HUES48 (cell line): ENCODE measurements around the gene UBXN2A.
"Not testable (repeated sequence)": the region's sequence is repeated elsewhere in the genome, so short reads cannot be mapped to it uniquely, and the experiment has no call there.

Source experiments
- H3K27ac ChIP-seq: one replicate; pipeline ENCODE4 v1.7.0; 2013; ENCODE audit warnings: low read depth, low read length, inconsistent platforms
- H3K27me3 ChIP-seq: 2 replicates; pipeline ENCODE4 v1.6.1; 2013; ENCODE audit warnings: mild to moderate bottlenecking, low read length; ENCODE audit not compliant: control insufficient read depth, insufficient read depth
- H3K36me3 ChIP-seq: 2 replicates; pipeline ENCODE4 v1.6.1; 2013; ENCODE audit warnings: low read length; ENCODE audit not compliant: control insufficient read depth, insufficient read depth
- H3K4me1 ChIP-seq: 2 replicates; pipeline ENCODE4 v1.6.1; 2013; ENCODE audit warnings: mild to moderate bottlenecking, low read length; ENCODE audit not compliant: control insufficient read depth, insufficient read depth
- H3K4me3 ChIP-seq: 2 replicates; pipeline ENCODE4 v1.5.1; 2013; ENCODE audit warnings: mild to moderate bottlenecking, low read depth, low read length
- H3K9ac ChIP-seq: 2 replicates; pipeline ENCODE4 v1.6.1; 2013; ENCODE audit warnings: mild to moderate bottlenecking, low read depth, low read length, moderate library complexity
- H3K9me3 ChIP-seq: 2 replicates; pipeline ENCODE4 v1.6.1; 2013; ENCODE audit warnings: low read length; ENCODE audit not compliant: control insufficient read depth, insufficient read depth

Gene UBXN2A

DNA sequence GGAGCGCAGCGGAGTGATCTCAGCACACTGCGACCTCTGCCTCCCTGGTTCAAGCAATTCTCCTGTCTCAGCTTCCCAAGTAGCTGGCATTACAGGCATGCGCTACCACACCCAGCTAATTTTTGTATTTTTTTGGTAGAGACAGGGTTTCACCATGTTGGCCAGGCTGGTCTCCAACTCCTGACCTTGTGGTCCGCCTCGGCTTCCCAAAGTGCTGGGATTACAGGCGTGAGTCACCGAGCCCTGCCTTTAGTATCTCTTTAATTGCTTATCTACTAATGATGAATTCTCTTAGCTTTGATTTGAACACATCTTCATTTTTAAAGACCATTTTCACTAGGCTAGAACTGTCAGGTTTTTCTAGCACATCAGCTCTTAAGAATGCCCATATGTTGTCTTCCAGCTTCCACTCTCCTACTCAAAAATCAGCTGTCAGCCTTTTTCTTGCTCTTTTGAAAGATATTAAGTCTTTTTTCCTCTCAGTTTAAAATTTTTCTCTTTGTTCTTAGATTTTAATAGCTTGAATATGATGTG is 53.5 kb downstream of the UBXN2A start:
- no peaks in the 10 kb centered on the region for H3K9me3 ChIP-seq
- H3K27ac ChIP-seq = no peak overlapping the region
- no peaks in the 10 kb centered on the region for H3K27me3 ChIP-seq
- no peak overlapping the region for H3K4me3 ChIP-seq
- H3K4me1 ChIP-seq = peaks cover 16% of the 10 kb centered on the region
- peaks cover 3% of the 10 kb centered on the region; the same call in 1 of the 2 replicates for H3K36me3 ChIP-seq
- H3K9ac ChIP-seq = no peak overlapping the region

DNA sequence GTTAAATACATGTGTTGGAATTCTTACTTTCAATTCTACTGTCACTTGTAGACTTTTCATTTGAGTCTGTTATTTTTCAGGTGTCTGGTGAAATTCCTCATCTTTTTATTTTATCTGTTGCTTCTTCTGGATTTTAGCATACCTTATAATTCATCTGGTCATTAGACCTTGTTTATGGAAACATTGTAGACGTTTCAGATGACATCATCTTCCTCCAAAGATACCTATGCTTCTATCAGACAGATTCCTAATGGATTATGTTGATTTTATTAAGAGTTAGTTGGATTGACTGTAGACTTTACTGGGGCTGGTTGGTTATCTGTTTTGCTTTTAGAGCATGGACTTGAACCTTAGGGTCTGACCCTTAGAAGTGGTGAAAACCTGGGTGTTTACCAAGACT is 54.3 kb downstream of the UBXN2A start:
- no peak overlapping the region for H3K4me3 ChIP-seq
- no peak overlapping the region for H3K27ac ChIP-seq
- H3K36me3 ChIP-seq = peaks cover 4% of the 10 kb centered on the region
- H3K27me3 ChIP-seq = no peaks in the 10 kb centered on the region
- no peaks in the 10 kb centered on the region for H3K9me3 ChIP-seq
- H3K4me1 ChIP-seq = peaks cover 16% of the 10 kb centered on the region
- H3K9ac ChIP-seq = no peak overlapping the region

DNA sequence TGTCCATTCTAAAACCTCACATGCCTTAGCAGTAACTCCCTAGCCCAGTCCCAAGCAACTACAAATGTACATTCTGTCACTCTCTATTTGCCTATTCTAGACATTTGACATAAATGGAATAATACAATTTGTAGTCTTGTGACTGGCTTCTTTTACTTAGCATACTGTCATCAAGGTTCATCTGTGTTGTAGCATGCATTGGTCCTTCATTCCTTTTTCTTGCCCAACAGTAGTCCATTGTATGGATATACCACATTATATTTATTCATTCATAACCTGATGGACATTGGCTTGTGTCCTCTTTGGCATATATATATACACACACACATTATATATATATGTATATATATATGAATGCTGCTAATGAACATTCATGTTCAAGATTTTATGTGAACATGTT is 67.4 kb downstream of the UBXN2A start:
- no peak overlapping the region for H3K9ac ChIP-seq
- no peak overlapping the region for H3K27ac ChIP-seq
- H3K27me3 ChIP-seq = peaks cover 14% of the 10 kb centered on the region
- no peak overlapping the region for H3K4me3 ChIP-seq
- no peaks in the 10 kb centered on the region for H3K9me3 ChIP-seq
- peaks cover 17% of the 10 kb centered on the region for H3K4me1 ChIP-seq
- no peaks in the 10 kb centered on the region for H3K36me3 ChIP-seq

DNA sequence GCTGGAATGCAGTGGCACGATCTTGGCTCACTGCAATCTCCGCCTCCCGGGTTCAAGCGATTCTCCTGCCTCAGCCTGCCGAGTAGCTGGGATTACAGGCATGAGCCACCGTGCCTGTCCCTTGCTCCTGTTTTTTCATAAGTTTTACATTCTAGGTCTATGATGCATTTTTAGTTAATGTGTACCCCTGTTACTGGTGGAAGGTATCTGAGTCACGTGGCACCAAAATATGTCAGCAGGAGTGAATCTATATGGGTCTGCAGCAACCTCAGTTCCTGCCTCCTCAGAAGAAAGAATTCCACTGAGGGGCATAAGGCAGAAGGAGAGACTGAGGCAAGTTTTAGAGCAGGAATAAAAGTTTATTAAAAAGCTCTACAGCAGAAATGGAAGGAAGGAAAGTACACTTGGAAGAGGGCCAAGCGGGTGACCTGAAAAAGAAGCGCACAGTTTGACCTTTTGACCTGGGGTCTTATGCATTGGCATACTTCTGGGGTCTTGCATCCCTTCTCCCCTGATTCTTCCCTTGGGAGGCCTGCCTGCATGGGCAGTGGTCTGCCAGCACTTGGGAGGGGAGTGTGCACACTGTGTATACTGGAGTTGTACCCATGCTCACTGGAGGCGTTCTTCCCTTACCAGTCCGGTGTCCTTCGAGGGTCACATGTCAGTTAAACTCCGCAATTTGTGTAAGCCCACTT is 68.6 kb downstream of the UBXN2A start:
- Histone ChIP-seq H3K9me3 (no peaks in the 10 kb centered on the region), H3K27me3 (peaks cover 14% of the 10 kb centered on the region), H3K27ac (no peak overlapping the region), H3K9ac (no peak overlapping the region), H3K36me3 (no peaks in the 10 kb centered on the region), H3K4me1 (peaks cover 17% of the 10 kb centered on the region), H3K4me3 (no peak overlapping the region)

DNA sequence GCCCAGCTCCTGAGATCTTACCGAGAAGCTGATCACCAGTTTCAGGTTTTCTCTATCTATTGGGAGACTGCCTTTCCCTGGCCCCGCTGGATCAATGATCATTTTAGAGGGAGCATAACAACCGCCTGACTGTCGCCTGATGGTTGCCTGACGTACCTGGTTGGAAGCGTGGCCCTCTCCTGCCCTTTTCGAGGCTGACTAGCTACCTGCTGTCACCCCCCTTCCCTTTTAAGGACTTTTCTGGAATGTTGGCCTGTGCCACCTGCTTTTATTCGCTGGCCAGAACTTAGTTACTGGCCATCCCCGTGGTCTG is 69.1 kb downstream of the UBXN2A start:
- Histone ChIP-seq H3K4me1 (peaks cover 17% of the 10 kb centered on the region), H3K9me3 (no peaks in the 10 kb centered on the region), H3K27me3 (peaks cover 14% of the 10 kb centered on the region), H3K27ac (no peak overlapping the region), H3K4me3 (peak overlapping the region; percentile 66), H3K36me3 (no peaks in the 10 kb centered on the region), H3K9ac (peak overlapping the region; percentile 59)

DNA sequence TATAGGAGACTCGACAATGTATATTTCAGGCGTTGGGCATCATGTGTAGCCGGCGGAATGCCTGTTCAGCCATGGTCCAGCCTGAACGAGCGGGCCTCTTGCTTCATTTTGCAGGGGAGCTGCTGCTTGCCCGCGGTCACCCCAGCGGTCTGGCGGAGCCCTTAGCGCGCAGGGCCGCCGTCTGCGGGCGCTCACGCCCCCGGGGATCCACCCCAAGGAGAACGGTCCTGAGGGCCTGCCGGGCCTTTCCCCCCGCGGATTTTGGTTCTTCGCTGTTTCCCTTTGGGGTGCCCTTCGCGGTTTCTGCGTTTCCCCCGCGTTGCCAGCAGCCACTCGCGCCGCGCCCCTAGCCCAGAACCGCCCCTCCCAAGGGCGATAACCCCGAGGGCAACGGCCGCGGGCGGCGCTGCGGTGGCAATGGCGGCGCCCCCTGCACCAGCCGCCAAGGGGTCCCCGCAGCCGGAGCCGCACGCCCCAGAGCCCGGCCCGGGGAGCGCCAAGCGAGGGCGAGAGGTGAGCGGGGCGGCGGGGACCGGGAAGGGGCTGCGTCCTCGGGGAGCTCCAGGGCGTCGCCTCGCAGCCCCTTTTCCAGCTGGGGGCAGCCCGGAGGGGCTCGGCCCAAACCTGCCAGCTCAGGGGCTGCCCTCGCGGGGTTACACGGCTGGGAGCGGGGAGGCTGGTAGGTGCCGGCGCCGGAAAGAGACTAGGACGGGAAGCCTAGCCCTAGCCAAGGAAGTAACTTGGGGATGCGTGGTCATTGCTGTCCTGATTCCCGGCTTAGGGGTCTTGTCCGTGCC is 69.6 kb downstream of the UBXN2A start, which contains the start of gene MFSD2B:
Gene MFSD2B, plus strand, starts transcription at position 406 of the 797 bp plus-strand sequence. Its CDS starts 12 bp downstream, at position 418.
- Histone ChIP-seq H3K9ac (peak within 1 kb of the TSS; percentile 59), H3K36me3 (no peaks in the 10 kb centered on the region), H3K27me3 (peaks cover 14% of the 10 kb centered on the region), H3K9me3 (no peaks in the 10 kb centered on the region), H3K4me3 (peak within 1 kb of the TSS; percentile 66), H3K4me1 (peaks cover 17% of the 10 kb centered on the region), H3K27ac (no peak within 1 kb of the TSS)

DNA sequence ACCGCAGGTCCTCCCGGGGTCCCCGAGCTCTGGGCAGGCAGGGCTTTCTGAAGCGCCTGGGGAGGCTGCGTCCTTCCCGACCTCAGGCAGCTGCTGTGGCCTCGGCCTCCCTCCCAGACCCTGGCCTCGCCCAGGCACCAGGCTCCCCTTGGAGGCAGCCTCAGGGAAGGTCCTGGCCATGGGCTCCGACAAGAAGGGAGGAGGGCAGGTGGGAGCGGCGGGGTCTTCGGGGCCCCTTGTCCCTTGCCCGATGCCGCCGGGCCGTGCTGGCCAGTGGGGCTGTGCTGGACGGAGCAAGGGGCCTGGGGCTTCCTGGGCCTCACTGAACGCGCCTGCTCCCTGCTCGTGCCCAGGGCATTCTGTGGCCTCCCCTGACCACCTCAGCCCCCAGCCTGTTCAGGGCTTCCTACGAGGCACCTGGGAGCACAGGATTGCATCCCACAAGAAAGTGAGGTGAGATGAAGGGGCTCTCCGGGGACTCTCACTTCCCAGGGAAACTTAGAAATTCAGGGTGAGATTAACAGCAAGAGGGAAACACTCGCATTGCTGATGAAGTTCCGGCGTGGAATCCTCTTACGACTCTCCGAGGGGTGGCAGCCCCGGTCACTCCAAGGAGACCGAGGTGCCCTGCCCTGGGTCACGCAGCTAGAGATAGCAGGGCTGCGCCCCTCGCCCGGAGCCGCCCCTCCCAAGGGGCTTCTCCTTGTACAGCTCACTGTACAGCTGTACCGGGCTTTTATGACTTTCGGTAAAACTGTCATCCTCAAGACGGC is 70.4 kb downstream of the UBXN2A start:
- Histone ChIP-seq H3K27ac (no peak overlapping the region), H3K4me1 (peaks cover 17% of the 10 kb centered on the region), H3K9me3 (no peaks in the 10 kb centered on the region), H3K9ac (peak overlapping the region; percentile 59; the same call in 1 of the 2 replicates), H3K36me3 (no peaks in the 10 kb centered on the region), H3K4me3 (peak overlapping the region; percentile 66), H3K27me3 (peaks cover 14% of the 10 kb centered on the region)

DNA sequence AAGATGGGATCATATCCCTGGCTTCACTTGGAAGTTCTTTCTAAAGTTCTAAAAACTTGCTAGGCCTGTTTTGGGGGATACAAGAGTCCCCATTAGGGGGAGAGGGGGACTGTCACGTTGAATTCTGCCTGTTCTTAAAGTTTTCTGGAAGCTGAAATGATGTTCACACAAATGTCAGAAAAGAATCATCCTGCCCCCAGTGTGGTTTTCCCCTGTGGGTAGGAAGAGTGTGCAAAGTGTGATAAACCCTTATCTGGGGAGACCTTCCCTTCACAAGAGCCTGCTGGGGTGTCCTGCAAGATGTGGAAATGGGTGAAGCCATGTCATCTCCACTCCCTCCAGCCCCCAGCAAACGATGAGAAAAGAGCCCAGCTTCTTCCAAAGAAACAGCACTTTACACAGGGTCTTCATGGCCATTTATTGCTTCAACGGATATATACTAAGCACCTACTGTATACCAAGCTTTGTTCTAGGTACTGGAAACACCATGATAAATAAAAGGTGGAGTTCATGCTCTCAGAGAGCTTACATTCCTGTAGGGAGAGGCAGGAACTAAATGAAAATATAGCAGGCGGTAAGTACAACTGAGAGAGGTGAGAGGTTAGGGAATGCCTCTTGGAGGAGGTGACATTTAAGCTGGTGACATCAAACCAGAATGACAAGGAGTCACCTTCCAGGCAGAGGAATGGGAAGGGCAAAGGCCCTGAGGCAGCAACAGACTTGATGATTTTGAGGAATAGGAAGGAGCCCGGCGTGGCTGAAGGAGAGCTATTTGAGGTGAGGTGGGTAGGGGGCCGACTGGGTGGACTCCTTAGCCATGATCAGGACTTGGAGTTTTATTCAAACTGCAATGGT is 71.2 kb downstream of the UBXN2A start:
- Histone ChIP-seq H3K4me1 (peaks cover 17% of the 10 kb centered on the region), H3K9ac (no peak overlapping the region), H3K27ac (no peak overlapping the region), H3K27me3 (peaks cover 14% of the 10 kb centered on the region), H3K4me3 (no peak overlapping the region), H3K9me3 (no peaks in the 10 kb centered on the region), H3K36me3 (no peaks in the 10 kb centered on the region)

DNA sequence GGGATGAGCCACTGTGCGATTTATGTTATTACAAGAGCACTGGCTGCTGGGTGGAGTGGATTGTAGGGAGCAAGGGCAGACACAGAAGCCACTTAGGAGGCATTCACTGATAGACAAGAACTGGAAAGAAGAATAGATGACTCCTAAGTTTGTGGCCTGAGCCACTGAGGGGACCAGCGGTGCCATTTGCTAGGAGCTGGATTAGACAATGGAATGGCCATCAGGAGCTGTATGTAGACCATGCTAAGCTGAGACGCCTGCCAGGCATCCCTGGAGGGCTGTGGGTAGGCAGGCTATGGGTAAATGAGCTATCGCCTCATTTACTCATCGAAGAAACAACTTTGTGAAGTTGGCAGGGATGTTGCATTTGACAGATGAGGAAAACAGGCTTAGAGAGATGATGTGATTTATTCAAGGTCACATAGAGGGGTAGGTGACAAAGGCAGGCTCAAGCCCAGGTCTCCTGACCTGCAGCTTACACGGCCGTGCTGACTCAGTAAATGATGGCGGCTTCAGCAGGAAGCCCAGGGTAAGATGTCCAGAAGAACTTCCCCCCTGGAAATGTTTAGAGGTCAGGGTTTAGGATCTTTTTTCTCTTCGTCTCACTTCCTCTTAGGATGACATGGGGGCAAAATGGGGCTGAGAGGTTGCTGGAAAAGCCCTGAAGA is 72.4 kb downstream of the UBXN2A start:
- H3K9ac ChIP-seq = no peak overlapping the region
- no peaks in the 10 kb centered on the region for H3K36me3 ChIP-seq
- no peak overlapping the region for H3K27ac ChIP-seq
- no peaks in the 10 kb centered on the region for H3K9me3 ChIP-seq
- H3K4me3 ChIP-seq = no peak overlapping the region
- H3K27me3 ChIP-seq = peaks cover 14% of the 10 kb centered on the region
- peaks cover 17% of the 10 kb centered on the region for H3K4me1 ChIP-seq

DNA sequence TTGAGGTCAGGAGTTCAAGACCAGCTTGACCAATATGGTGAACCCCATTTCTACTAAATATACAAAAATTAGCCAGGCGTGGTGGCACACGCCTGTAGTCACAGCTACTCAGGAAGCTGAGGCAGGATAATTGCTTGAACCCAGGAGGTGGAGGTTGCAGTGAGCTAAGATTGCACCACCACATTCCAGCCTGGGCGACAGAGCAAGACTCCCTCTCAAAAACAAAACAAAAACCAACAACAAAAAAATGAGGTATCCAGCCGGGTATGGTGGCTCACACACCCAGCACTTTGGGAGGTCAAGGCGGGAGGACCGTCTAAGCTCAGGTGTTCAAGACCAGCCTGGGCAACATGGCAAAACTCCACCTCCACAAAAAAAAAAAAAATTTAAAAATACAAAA is 74.6 kb downstream of the UBXN2A start:
- H3K4me1 ChIP-seq = peaks cover 14% of the 10 kb centered on the region
- H3K9ac ChIP-seq, H3K4me3 ChIP-seq, H3K9me3 ChIP-seq, H3K27me3 ChIP-seq, H3K27ac ChIP-seq, H3K36me3 ChIP-seq: not testable (repeated sequence)
